Nephron (organoid): Measurements from ENCODE around the gene MKS1.

Experiments
- H3K27ac Mint-ChIP-seq, 3 experiments: 2 replicates each; pipeline ENCODE4 v1.8.0; 2020; ENCODE audit warnings: mixed read lengths in 3 of 3, mild to moderate bottlenecking in 2 of 3, moderate library complexity in 1 of 3
- H3K27me3 Mint-ChIP-seq: 2 replicates; pipeline ENCODE4 v1.8.0; 2021; ENCODE audit warnings: low read depth, mild to moderate bottlenecking, moderate library complexity, mixed read lengths
- H3K36me3 Mint-ChIP-seq: 2 replicates; pipeline ENCODE4 v1.8.0; 2020; ENCODE audit warnings: low read depth, mixed read lengths
- H3K4me1 Mint-ChIP-seq: 2 replicates; pipeline ENCODE4 v1.8.0; 2020; ENCODE audit warnings: mixed read lengths
- H3K4me3 Mint-ChIP-seq, 3 experiments: 2 replicates each; pipeline ENCODE4 v1.8.0; 2020; ENCODE audit warnings: mild to moderate bottlenecking in 3 of 3, mixed read lengths in 3 of 3, moderate library complexity in 2 of 3
- H3K9me3 Mint-ChIP-seq: 2 replicates; pipeline ENCODE4 v1.8.0; 2020; ENCODE audit warnings: mixed read lengths
- CTCF ChIP-seq, 3 experiments: fragments of 200-600 bp; sonication (generic); IDR thresholded peaks; one replicate each; pipeline ENCODE4 v1.5.0; 2021; ENCODE audit warnings: antibody characterized with exemption in 3 of 3; ENCODE audit not compliant: unreplicated experiment in 3 of 3

Gene MKS1

GRCh38 chr17:58219789-58220183 is 731 bp upstream of the MKS1 start:
- peaks cover 19% of the 10 kb centered on the region for H3K27me3 Mint-ChIP-seq
- no peaks in the 10 kb centered on the region for H3K9me3 Mint-ChIP-seq
- peak overlapping the region; percentile 90 to 94 (median 92) for H3K4me3 Mint-ChIP-seq
- H3K4me1 Mint-ChIP-seq = peaks cover 6% of the 10 kb centered on the region
- TF ChIP-seq CTCF (IDR thresholded peaks at IDR 0.05; ENCODE audit: unreplicated experiment in 3 of 3) = no peak
- peak overlapping the region; percentile 48 to 90 (median 62) for H3K27ac Mint-ChIP-seq
- peaks cover 4% of the 10 kb centered on the region for H3K36me3 Mint-ChIP-seq

- H3K9me3 Mint-ChIP-seq = no peaks in the 10 kb centered on the region
- H3K36me3 Mint-ChIP-seq = peaks cover 14% of the 10 kb centered on the region
- peak overlapping the region; percentile 69 to 71 (median 69) for H3K4me3 Mint-ChIP-seq
- H3K27ac Mint-ChIP-seq = no peak overlapping the region
- peaks cover 7% of the 10 kb centered on the region for H3K27me3 Mint-ChIP-seq
- no peak for TF ChIP-seq CTCF (IDR thresholded peaks at IDR 0.05; ENCODE audit: unreplicated experiment in 3 of 3)
- peaks cover 6% of the 10 kb centered on the region for H3K4me1 Mint-ChIP-seq
Measured at GRCh38 chr17:58217766-58218165, 1.3 kb downstream of the MKS1 start.

GRCh38 chr17:58215685-58216084 is 3.4 kb downstream of the MKS1 start:
- Mint-ChIP-seq H3K4me3 (no peak overlapping the region), H3K27ac (no peak overlapping the region), H3K4me1 (peaks cover 6% of the 10 kb centered on the region), H3K9me3 (no peaks in the 10 kb centered on the region), H3K36me3 (peaks cover 29% of the 10 kb centered on the region), H3K27me3 (peaks cover 4% of the 10 kb centered on the region)
- TF ChIP-seq CTCF (IDR thresholded peaks at IDR 0.05; ENCODE audit: unreplicated experiment in 3 of 3) = no peak

- Mint-ChIP-seq H3K27ac (no peak overlapping the region), H3K27me3 (no peaks in the 10 kb centered on the region), H3K4me1 (no peaks in the 10 kb centered on the region), H3K36me3 (peaks cover 64% of the 10 kb centered on the region), H3K9me3 (no peaks in the 10 kb centered on the region), H3K4me3 (no peak overlapping the region)
- TF ChIP-seq CTCF (IDR thresholded peaks at IDR 0.05; ENCODE audit: unreplicated experiment in 3 of 3) = no peak
Measured at GRCh38 chr17:58210922-58211321, 8.1 kb downstream of the MKS1 start.

GRCh38 chr17:58208344-58208743 is 10.7 kb downstream of the MKS1 start:
- Mint-ChIP-seq H3K27ac (peak overlapping the region in 1 of 3 experiments; percentile 78), H3K27me3 (no peaks in the 10 kb centered on the region), H3K36me3 (peaks cover 58% of the 10 kb centered on the region), H3K9me3 (no peaks in the 10 kb centered on the region), H3K4me3 (no peak overlapping the region), H3K4me1 (no peaks in the 10 kb centered on the region)
- no peak for TF ChIP-seq CTCF (IDR thresholded peaks at IDR 0.05; ENCODE audit: unreplicated experiment in 3 of 3)

GRCh38 chr17:58207451-58207850 is 11.6 kb downstream of the MKS1 start:
- Mint-ChIP-seq H3K27me3 (no peaks in the 10 kb centered on the region), H3K36me3 (peaks cover 50% of the 10 kb centered on the region), H3K9me3 (no peaks in the 10 kb centered on the region), H3K4me1 (no peaks in the 10 kb centered on the region), H3K27ac (peak overlapping the region in 1 of 3 experiments; percentile 78), H3K4me3 (no peak overlapping the region)
- TF ChIP-seq CTCF (IDR thresholded peaks at IDR 0.05; ENCODE audit: unreplicated experiment in 3 of 3) = no peak
